Measurements from ENCODE around the gene NANOS1. TPM values are rescaled to one million over a fixed set of nuclear protein-coding genes. Genes with fewer than 3 reads are reported as not detected.

NANOS1 gene
- total and polyA plus RNA-seq, 2 of the 8 experiments (the other 6 are each of a cell fraction or from before 2014, with no cell fraction given) = 3.1 to 3.9 TPM

- H3K23ac ChIP-seq (ENCODE audit: insufficient read length) = no peak overlapping the region
- H3K9me3 ChIP-seq (ENCODE audit: insufficient read depth in 2 of 2, low read depth in 1 of 2, low read length in 1 of 2) = no peaks in the 10 kb centered on the region
- H3K14ac ChIP-seq (ENCODE audit: insufficient read length) = no peak overlapping the region
- H3K56ac ChIP-seq (replicated peaks; ENCODE audit: insufficient read length, low read depth, low read length) = no peak overlapping the region
- H4K20me1 ChIP-seq (replicated peaks in 1 of 2; ENCODE audit: control insufficient read depth in 1 of 2, insufficient read depth in 2 of 2, low read length in 2 of 2) = no peaks in the 10 kb centered on the region
- FAIRE-seq (no peak), DNase-seq (ENCODE audit: low read depth in 1 of 2, low spot score in 2 of 2) (no peak)
- no peaks in the 10 kb centered on the region for H3K27me3 ChIP-seq (replicated peaks in 1 of 4; ENCODE audit: control insufficient read depth in 3 of 4, extremely low read depth in 1 of 4, insufficient read depth in 3 of 4, low read length in 3 of 4)
- H3K23me2 ChIP-seq (ENCODE audit: low read depth, low read length) = no peaks in the 10 kb centered on the region
- no peak overlapping the region for H4K91ac ChIP-seq (replicated peaks; ENCODE audit: insufficient read length, low read length)
- no peak overlapping the region for H3K18ac ChIP-seq (ENCODE audit: extremely low read depth, low read length)
- H4K8ac ChIP-seq (ENCODE audit: extremely low read depth, insufficient read depth, low read length) = no peak overlapping the region
- no peaks in the 10 kb centered on the region for H3K4me1 ChIP-seq (replicated peaks in 1 of 4; ENCODE audit: control insufficient read depth in 3 of 4, insufficient read depth in 4 of 4, low read length in 3 of 4)
- no peak overlapping the region for H3K4me3 ChIP-seq (ENCODE audit: extremely low read depth in 1 of 4, insufficient read depth in 2 of 4, low read depth in 3 of 4, low read length in 4 of 4)
- H2BK12ac ChIP-seq (ENCODE audit: low read depth, low read length) = no peak overlapping the region
- H2BK120ac ChIP-seq (replicated peaks; ENCODE audit: low read depth, low read length) = no peak overlapping the region
- H2BK5ac ChIP-seq (ENCODE audit: low read depth, low read length) = no peak overlapping the region
- H3K36me3 ChIP-seq (ENCODE audit: control insufficient read depth in 2 of 4, insufficient read depth in 4 of 4, low read length in 3 of 4) = no peaks in the 10 kb centered on the region
- no peak overlapping the region for H2AFZ ChIP-seq (ENCODE audit: low read length)
- H3K79me1 ChIP-seq (ENCODE audit: low read depth, low read length) = no peaks in the 10 kb centered on the region
- ChIA-PET POLR2A (ENCODE audit: partially characterized antibody) (no interaction called here), CTCF (ENCODE audit: partially characterized antibody) (interaction anchor here (1.2 kb wide), 1 partner anchor 18 kb away, joined by 3 read pairs; no protein-coding TSS in a partner anchor)
- H3K9ac ChIP-seq (replicated peaks in 1 of 4; ENCODE audit: extremely low read depth in 1 of 4, low read depth in 3 of 4, low read length in 3 of 4) = no peak overlapping the region
- H3K27ac ChIP-seq (ENCODE audit: low read depth, low read length) = no peak overlapping the region
- no peak overlapping the region for H2AK5ac ChIP-seq (ENCODE audit: low read depth, low read length)
- no peak overlapping the region for H3K4me2 ChIP-seq (ENCODE audit: insufficient read depth in 1 of 2, low read depth in 2 of 2, low read length in 2 of 2)
- WGBS, 2 experiments (ENCODE audit: extremely low coverage in 1 of 2, insufficient coverage in 1 of 2, insufficient read length in 1 of 2, insufficient replicate concordance in 2 of 2, low coverage in 1 of 2, low lambda C conversion rate in 2 of 2, missing lambda C conversion rate in 1 of 2) = 90% methylated on average over 4 of the region's 4 CpGs; no CpG with 5 or more reads in 1 of the 2 experiments
- H4K5ac ChIP-seq (ENCODE audit: insufficient read length, low read depth, low read length) = no peak overlapping the region
- H3K4ac ChIP-seq (replicated peaks; ENCODE audit: insufficient read length, low read depth, low read length) = no peak overlapping the region
- H2BK15ac ChIP-seq (ENCODE audit: low read length) = no peak overlapping the region
- no peak overlapping the region for H2BK20ac ChIP-seq (ENCODE audit: low read length)
- no peaks in the 10 kb centered on the region for H3K79me2 ChIP-seq (ENCODE audit: control insufficient read depth in 1 of 2, insufficient read depth in 2 of 2, low read length in 2 of 2)
- no peak for TF ChIP-seq KDM1A (IDR thresholded peaks at IDR 0.05; ENCODE audit: borderline replicate concordance, low read length)
- no peak for TF ChIP-seq EP300 (IDR thresholded peaks at IDR 0.05; ENCODE audit: borderline replicate concordance in 1 of 2, low read depth in 2 of 2, low read length in 2 of 2)
- no peak for TF ChIP-seq CHD1 (IDR thresholded peaks at IDR 0.05; ENCODE audit: low read depth, low read length)
- no peak for TF ChIP-seq CREB1 (IDR thresholded peaks at IDR 0.05)
- TF ChIP-seq JUN (IDR thresholded peaks at IDR 0.05; ENCODE audit: low read depth, low read length) = no peak
- TF ChIP-seq, protein P1, sequence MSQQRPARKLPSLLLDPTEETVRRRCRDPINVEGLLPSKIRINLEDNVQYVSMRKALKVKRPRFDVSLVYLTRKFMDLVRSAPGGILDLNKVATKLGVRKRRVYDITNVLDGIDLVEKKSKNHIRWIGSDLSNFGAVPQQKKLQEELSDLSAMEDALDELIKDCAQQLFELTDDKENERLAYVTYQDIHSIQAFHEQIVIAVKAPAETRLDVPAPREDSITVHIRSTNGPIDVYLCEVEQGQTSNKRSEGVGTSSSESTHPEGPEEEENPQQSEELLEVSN (IDR thresholded peaks at IDR 0.05) = no peak
- TF ChIP-seq ATF2 (IDR thresholded peaks at IDR 0.05; ENCODE audit: low read length) = no peak
- TF ChIP-seq NRF1 (IDR thresholded peaks at IDR 0.05; ENCODE audit: low read depth, low read length) = no peak
- TF ChIP-seq ATF3 (IDR thresholded peaks at IDR 0.05; ENCODE audit: insufficient read depth, low read depth, low read length) = no peak
- TF ChIP-seq, protein P2, sequence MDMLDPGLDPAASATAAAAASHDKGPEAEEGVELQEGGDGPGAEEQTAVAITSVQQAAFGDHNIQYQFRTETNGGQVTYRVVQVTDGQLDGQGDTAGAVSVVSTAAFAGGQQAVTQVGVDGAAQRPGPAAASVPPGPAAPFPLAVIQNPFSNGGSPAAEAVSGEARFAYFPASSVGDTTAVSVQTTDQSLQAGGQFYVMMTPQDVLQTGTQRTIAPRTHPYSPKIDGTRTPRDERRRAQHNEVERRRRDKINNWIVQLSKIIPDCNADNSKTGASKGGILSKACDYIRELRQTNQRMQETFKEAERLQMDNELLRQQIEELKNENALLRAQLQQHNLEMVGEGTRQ (IDR thresholded peaks at IDR 0.05; ENCODE audit: low read length) = no peak
Measured at GRCh38 chr10:119007211-119007574, 22.3 kb upstream of the NANOS1 start.
